ENCODE results near the gene HDAC9. TPM values are rescaled to one million over a fixed set of nuclear protein-coding genes. Genes with fewer than 3 reads are reported as not detected.
A peak's percentile ranks its signal among the peaks of the same experiment; 100 is the strongest.

HDAC9 gene
- total RNA-seq, 1 experiment from 2014 or later, result 7.7 TPM

GRCh38 chr7:18995811-18996426, 500.4 kb downstream of the HDAC9 start:
- Mint-ChIP-seq H3K27ac (no peak overlapping the region), H3K4me3 (no peak overlapping the region), H3K9me3 (peaks cover 2% of the 10 kb centered on the region in 2 experiments), H3K27me3 (ENCODE audit: low read depth) (no peaks in the 10 kb centered on the region), H3K4me1 (peaks cover 11 to 13% of the 10 kb centered on the region in 2 experiments), H3K36me3 (ENCODE audit: insufficient read depth in 1 of 3, low read depth in 3 of 3) (peaks cover 1 to 3% (median 2%) of the 10 kb centered on the region in 3 experiments; a peak in 5 of 7 replicates)
- Histone ChIP-seq H3K14ac (ENCODE audit: insufficient read depth, low read length) (no peak overlapping the region), H3K56ac (ENCODE audit: insufficient read length, low read depth, low read length) (no peak overlapping the region), H2BK120ac (ENCODE audit: low read depth, low read length, poor library complexity, severe bottlenecking) (no peak overlapping the region), H2AFZ (ENCODE audit: low read length) (peak overlapping the region; percentile 48), H3K9me3 (ENCODE audit: control insufficient read depth, low read depth, low read length) (no peaks in the 10 kb centered on the region), H3T11ph (ENCODE audit: low read length) (no peak overlapping the region), H3K4ac (ENCODE audit: low read depth, low read length) (no peak overlapping the region), H3K4me2 (ENCODE audit: insufficient read depth, insufficient read length, low read length) (no peak overlapping the region), H4K91ac (ENCODE audit: insufficient read length, low read depth, low read length) (no peak overlapping the region), H3K23ac (ENCODE audit: insufficient read length, low read depth, low read length) (no peak overlapping the region), H4K20me1 (ENCODE audit: control insufficient read depth, insufficient read depth, insufficient read length) (no peaks in the 10 kb centered on the region), H3K79me2 (ENCODE audit: insufficient read depth, low read length) (no peaks in the 10 kb centered on the region), H4K5ac (ENCODE audit: insufficient read length, low read depth, low read length) (no peak overlapping the region), H2AK5ac (ENCODE audit: insufficient read length, low read length) (no peak overlapping the region), H3K23me2 (ENCODE audit: insufficient read length, low read depth, low read length, poor library complexity, severe bottlenecking) (no peaks in the 10 kb centered on the region), H2BK15ac (ENCODE audit: low read depth, low read length) (no peak overlapping the region), H2BK12ac (ENCODE audit: insufficient read length, low read depth, low read length) (no peak overlapping the region), H3K27me3 (ENCODE audit: insufficient read depth, low read length) (no peaks in the 10 kb centered on the region), H4K8ac (replicated peaks; ENCODE audit: insufficient read length, low read depth, low read length) (no peak overlapping the region), H2BK20ac (ENCODE audit: low read depth, low read length, poor library complexity, severe bottlenecking) (no peak overlapping the region), H2BK5ac (ENCODE audit: insufficient read length, low read length) (no peak overlapping the region), H3K18ac (ENCODE audit: insufficient read length, low read depth, low read length) (no peak overlapping the region), H3K9ac (ENCODE audit: extremely low read depth, insufficient read length, low read length) (no peak overlapping the region), H3K79me1 (ENCODE audit: insufficient read depth, low read depth, low read length, poor library complexity, severe bottlenecking) (no peaks in the 10 kb centered on the region), H3K4me1 (ENCODE audit: insufficient read depth, low read length) (peaks cover 2% of the 10 kb centered on the region; the same call in 1 of the 2 replicates), H3K27ac (ENCODE audit: insufficient read length, low read depth, low read length) (no peak overlapping the region)
- no peak for DNase-seq
- WGBS (ENCODE audit: extremely low coverage, insufficient read length, low lambda C conversion rate), result no CpG with 5 or more reads among the region's 5 CpGs
- TF ChIP-seq, protein P1, sequence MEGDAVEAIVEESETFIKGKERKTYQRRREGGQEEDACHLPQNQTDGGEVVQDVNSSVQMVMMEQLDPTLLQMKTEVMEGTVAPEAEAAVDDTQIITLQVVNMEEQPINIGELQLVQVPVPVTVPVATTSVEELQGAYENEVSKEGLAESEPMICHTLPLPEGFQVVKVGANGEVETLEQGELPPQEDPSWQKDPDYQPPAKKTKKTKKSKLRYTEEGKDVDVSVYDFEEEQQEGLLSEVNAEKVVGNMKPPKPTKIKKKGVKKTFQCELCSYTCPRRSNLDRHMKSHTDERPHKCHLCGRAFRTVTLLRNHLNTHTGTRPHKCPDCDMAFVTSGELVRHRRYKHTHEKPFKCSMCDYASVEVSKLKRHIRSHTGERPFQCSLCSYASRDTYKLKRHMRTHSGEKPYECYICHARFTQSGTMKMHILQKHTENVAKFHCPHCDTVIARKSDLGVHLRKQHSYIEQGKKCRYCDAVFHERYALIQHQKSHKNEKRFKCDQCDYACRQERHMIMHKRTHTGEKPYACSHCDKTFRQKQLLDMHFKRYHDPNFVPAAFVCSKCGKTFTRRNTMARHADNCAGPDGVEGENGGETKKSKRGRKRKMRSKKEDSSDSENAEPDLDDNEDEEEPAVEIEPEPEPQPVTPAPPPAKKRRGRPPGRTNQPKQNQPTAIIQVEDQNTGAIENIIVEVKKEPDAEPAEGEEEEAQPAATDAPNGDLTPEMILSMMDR (conservative IDR thresholded peaks at IDR 0.05), result no peak

Measured in H9 (cell line).